Activated CD4-positive, CD25-positive, alpha-beta regulatory T cell treated with anti-CD3 and anti-CD28 coated beads, Interleukin-2, amount 50 U/mL, for 24 hours (primary cell): ENCODE data around the gene PDSS1.
A peak's percentile ranks its signal among the peaks of the same experiment; 100 is the strongest.
"Not testable (repeated sequence)": the region's sequence is repeated elsewhere in the genome, so short reads cannot be mapped to it uniquely, and the experiment has no call there.

ENCODE experiments used
- ATAC-seq, 2 donors: fragments of 150-1000 bp; cut with Tn5 transposase; one replicate each; pipeline ENCODE4 v1.10.0; 2021; ENCODE audit warnings: mild to moderate bottlenecking in 1 of 2, moderate library complexity in 1 of 2

Gene PDSS1

GRCh38 chr10:26743091-26743490 is 45.6 kb downstream of the PDSS1 start:
- no peak for ATAC-seq

- ATAC-seq = no peak
These were observed 46.3 kb downstream of the PDSS1 start for GRCh38 chr10:26743841-26744240.

GRCh38 chr10:26746061-26746460 is 48.6 kb downstream of the PDSS1 start:
- no peak for ATAC-seq

- no peak for ATAC-seq
These were observed 58.0 kb downstream of the PDSS1 start for GRCh38 chr10:26755443-26755903.

GRCh38 chr10:26759008-26759407 is 61.5 kb downstream of the PDSS1 start:
- no peak for ATAC-seq

- no peak for ATAC-seq
These were observed 68.0 kb downstream of the PDSS1 start for GRCh38 chr10:26765549-26765948.

- ATAC-seq = no peak
These were observed 72.6 kb downstream of the PDSS1 start for GRCh38 chr10:26770069-26770468.

GRCh38 chr10:26773633-26774032 is 76.1 kb downstream of the PDSS1 start:
- peak; percentile 65 to 71 for ATAC-seq

- ATAC-seq = no peak
These were observed 78.8 kb downstream of the PDSS1 start for GRCh38 chr10:26776258-26776657.

GRCh38 chr10:26777686-26778085 is 80.2 kb downstream of the PDSS1 start:
- ATAC-seq = peak in 1 of 2 donors; percentile 31

- ATAC-seq = no peak
These were observed 81.8 kb downstream of the PDSS1 start for GRCh38 chr10:26779176-26779860.

- no peak for ATAC-seq
These were observed 82.7 kb downstream of the PDSS1 start for GRCh38 chr10:26780106-26780792.

- ATAC-seq = peak; percentile 73 to 76
These were observed 83.5 kb downstream of the PDSS1 start for GRCh38 chr10:26780793-26781601.

- peak in 1 of 2 donors; percentile 40 for ATAC-seq
These were observed 84.3 kb downstream of the PDSS1 start for GRCh38 chr10:26781797-26782196.

GRCh38 chr10:26787362-26787761 is 89.9 kb downstream of the PDSS1 start:
- no peak for ATAC-seq

GRCh38 chr10:26789779-26790178 is 92.3 kb downstream of the PDSS1 start:
- ATAC-seq = not testable (repeated sequence)

GRCh38 chr10:26790221-26790995 is 92.9 kb downstream of the PDSS1 start:
- ATAC-seq = no peak

- ATAC-seq = no peak
These were observed 95.4 kb downstream of the PDSS1 start for GRCh38 chr10:26792758-26793495.
